ENCODE data around the gene TAL1. TPM values are rescaled to one million over a fixed set of nuclear protein-coding genes. Genes with fewer than 3 reads are reported as not detected.

TAL1 gene
- total RNA-seq, 1 donor from 2014 or later: not detected

GRCh38 chr1:47216278-47217059, 15.6 kb downstream of the TAL1 start:
- H3K4me1 Mint-ChIP-seq: no peaks in the 10 kb centered on the region

DNA sequence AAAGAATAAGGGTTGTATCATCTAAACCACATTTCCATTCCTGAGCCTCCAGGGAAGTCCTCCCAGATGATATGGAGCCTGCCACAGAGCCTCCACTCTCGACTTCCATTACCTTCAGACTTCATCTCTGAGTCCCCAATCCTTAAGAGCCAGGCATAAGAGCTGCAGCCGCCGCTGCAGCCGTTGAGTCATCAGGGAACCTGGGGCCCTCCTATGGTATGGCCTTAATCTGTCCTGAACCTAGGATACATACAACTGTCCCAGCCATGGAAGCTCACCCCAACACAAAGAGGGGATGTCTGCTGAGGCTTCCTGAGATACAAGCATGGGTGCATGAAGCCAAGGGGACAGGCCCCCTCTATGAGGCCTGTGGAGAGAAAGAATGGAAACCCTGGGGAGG, 16.3 kb downstream of the TAL1 start:
- H3K4me1 Mint-ChIP-seq: no peaks in the 10 kb centered on the region
- Histone ChIP-seq H2AFZ (replicated peaks) (no peak overlapping the region), H3K4me2 (no peak overlapping the region), H3K9me3 (ENCODE audit: low read depth) (no peaks in the 10 kb centered on the region), H3K9ac (no peak overlapping the region), H3K36me3 (no peaks in the 10 kb centered on the region), H4K20me1 (ENCODE audit: low read depth) (no peaks in the 10 kb centered on the region), H3K4me1 (no peaks in the 10 kb centered on the region), H3K27ac (no peak overlapping the region), H3K4me3 (no peak overlapping the region), H3K79me2 (ENCODE audit: low read depth) (no peaks in the 10 kb centered on the region), H3K27me3 (peaks cover 48% of the 10 kb centered on the region), H3F3A (ENCODE audit: low read depth) (no peaks in the 10 kb centered on the region)
- H3K9me3 Mint-ChIP-seq: no peaks in the 10 kb centered on the region
- TF ChIP-seq EZH2 (IDR thresholded peaks at IDR 0.05) (no peak), CTCF (IDR thresholded peaks at IDR 0.05) (no peak), EZH2phosphoT487 (IDR thresholded peaks at IDR 0.05) (no peak)
- H3K27me3 Mint-ChIP-seq (ENCODE audit: insufficient read depth, low read depth): peaks cover 3% of the 10 kb centered on the region
- H3K4me3 Mint-ChIP-seq: no peak overlapping the region
- no peak for DNase-seq (ENCODE audit: low spot score)
- no peaks in the 10 kb centered on the region for H3K36me3 Mint-ChIP-seq
- no peak overlapping the region for H3K27ac Mint-ChIP-seq

More at GRCh38 chr1:47216278-47217059, 15.6 kb downstream of the TAL1 start:
- TF ChIP-seq CTCF (IDR thresholded peaks at IDR 0.05): no peak
- TF ChIP-seq EZH2phosphoT487 (IDR thresholded peaks at IDR 0.05): no peak
- no peak for TF ChIP-seq EZH2 (IDR thresholded peaks at IDR 0.05)
- H3K4me3 Mint-ChIP-seq: no peak overlapping the region
- Histone ChIP-seq H3K27ac (no peak overlapping the region), H3K27me3 (peaks cover 48% of the 10 kb centered on the region), H3K9ac (no peak overlapping the region), H3K4me1 (no peaks in the 10 kb centered on the region), H3K9me3 (ENCODE audit: low read depth) (no peaks in the 10 kb centered on the region), H3K36me3 (no peaks in the 10 kb centered on the region), H3K4me2 (no peak overlapping the region), H2AFZ (replicated peaks) (no peak overlapping the region), H3K79me2 (ENCODE audit: low read depth) (no peaks in the 10 kb centered on the region), H3K4me3 (no peak overlapping the region), H4K20me1 (ENCODE audit: low read depth) (no peaks in the 10 kb centered on the region), H3F3A (ENCODE audit: low read depth) (no peaks in the 10 kb centered on the region)
- H3K36me3 Mint-ChIP-seq: no peaks in the 10 kb centered on the region
- no peak overlapping the region for H3K27ac Mint-ChIP-seq
- H3K9me3 Mint-ChIP-seq: no peaks in the 10 kb centered on the region
- no peak for DNase-seq (ENCODE audit: low spot score)
- H3K27me3 Mint-ChIP-seq (ENCODE audit: insufficient read depth, low read depth): peaks cover 8% of the 10 kb centered on the region

GRCh38 chr1:47214549-47214948, 17.5 kb downstream of the TAL1 start:
- no peak for DNase-seq (ENCODE audit: low spot score)
- Histone ChIP-seq H3K4me2 (no peak overlapping the region), H3K9ac (no peak overlapping the region), H3K79me2 (ENCODE audit: low read depth) (no peaks in the 10 kb centered on the region), H3K4me3 (no peak overlapping the region), H3K27ac (no peak overlapping the region), H3K9me3 (ENCODE audit: low read depth) (no peaks in the 10 kb centered on the region), H3K27me3 (peaks cover 48% of the 10 kb centered on the region), H3K4me1 (no peaks in the 10 kb centered on the region), H2AFZ (replicated peaks) (no peak overlapping the region), H3F3A (ENCODE audit: low read depth) (no peaks in the 10 kb centered on the region), H4K20me1 (ENCODE audit: low read depth) (no peaks in the 10 kb centered on the region), H3K36me3 (no peaks in the 10 kb centered on the region)
- Mint-ChIP-seq H3K4me3 (no peak overlapping the region), H3K9me3 (no peaks in the 10 kb centered on the region), H3K36me3 (no peaks in the 10 kb centered on the region), H3K4me1 (no peaks in the 10 kb centered on the region), H3K27ac (no peak overlapping the region), H3K27me3 (ENCODE audit: insufficient read depth, low read depth) (no peaks in the 10 kb centered on the region)
- no peak for TF ChIP-seq EZH2phosphoT487 (IDR thresholded peaks at IDR 0.05)
- no peak for TF ChIP-seq EZH2 (IDR thresholded peaks at IDR 0.05)
- no peak for TF ChIP-seq CTCF (IDR thresholded peaks at IDR 0.05)
